ENCODE measurements around the gene AMZ1. TPM values are rescaled to one million over a fixed set of nuclear protein-coding genes. Genes with fewer than 3 reads are reported as not detected.
A peak's percentile ranks its signal among the peaks of the same experiment; 100 is the strongest.
"Not testable (repeated sequence)": the region's sequence is repeated elsewhere in the genome, so short reads cannot be mapped to it uniquely, and the experiment has no call there.

AMZ1 gene
- total and polyA plus RNA-seq, 4 donors = 0.83 to 4.8 (median 3.2) TPM

DNA sequence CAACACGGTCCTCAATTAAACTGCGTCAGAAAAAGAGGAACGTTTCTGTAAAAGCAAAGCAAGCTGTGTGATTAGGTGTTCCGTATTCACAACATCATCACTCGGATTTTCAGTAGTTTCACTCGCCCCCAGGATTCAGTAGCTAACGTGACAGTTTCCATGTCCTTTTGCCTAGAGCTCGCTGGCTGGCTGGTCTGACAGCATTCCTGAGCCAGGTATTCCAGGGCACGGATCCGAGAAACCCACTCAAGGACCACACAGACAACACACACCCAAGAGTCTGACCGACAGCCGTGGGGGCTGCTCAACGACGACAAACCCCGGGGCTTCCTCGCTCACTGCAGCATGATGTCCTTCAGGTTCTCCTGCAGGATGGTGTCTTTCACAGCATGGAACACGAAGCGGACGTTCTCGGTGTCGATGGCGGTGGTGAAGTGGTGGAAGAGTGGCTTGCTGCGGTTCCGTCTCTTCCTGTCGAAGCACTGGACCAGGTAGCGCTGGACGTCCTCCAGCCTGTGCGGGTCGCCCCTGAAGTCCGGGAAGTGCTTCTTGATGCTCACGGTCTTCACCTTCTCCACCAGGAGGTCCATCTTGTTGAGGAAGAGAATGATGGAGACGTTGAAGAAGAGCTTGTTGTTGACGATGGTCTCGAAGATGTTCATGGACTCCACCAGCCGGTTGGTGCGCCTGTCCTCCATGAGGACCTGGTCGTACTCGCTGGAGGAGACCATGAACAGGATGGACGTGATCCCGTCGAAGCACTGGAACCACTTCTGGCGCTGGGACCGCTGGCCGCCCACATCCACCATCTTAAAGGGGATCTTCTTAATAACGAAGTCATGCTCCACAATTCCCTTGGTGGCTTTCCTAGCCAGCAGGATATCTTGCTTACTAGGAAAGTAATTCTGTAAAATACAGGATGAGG is 43.1 kb downstream of the AMZ1 start:
- no peak overlapping the region for H3K27ac ChIP-seq (ENCODE audit: low read depth, low read length)
- H3K27me3 ChIP-seq (ENCODE audit: control insufficient read depth, insufficient read depth, low read length) = no peaks in the 10 kb centered on the region
- no peak for DNase-seq (ENCODE audit: low read depth in 4 of 6, low spot score in 6 of 6)
- H3K9me3 ChIP-seq (ENCODE audit: control insufficient read depth, insufficient read depth, low read length) = no peaks in the 10 kb centered on the region
- 96% methylated on average over 39 of the region's 45 CpGs for WGBS (ENCODE audit: insufficient coverage)
- peaks cover 31% of the 10 kb centered on the region for H3K36me3 ChIP-seq (ENCODE audit: control insufficient read depth, insufficient read depth, low read length)
- peaks cover 62% of the 10 kb centered on the region for H3K4me1 ChIP-seq (ENCODE audit: control insufficient read depth, insufficient read depth, low read length)
- no peak overlapping the region for H3K4me3 ChIP-seq (ENCODE audit: low read depth, low read length)

GRCh38 chr7:2732388-2732787 is 44.4 kb downstream of the AMZ1 start:
- no peak overlapping the region for H3K27ac ChIP-seq (ENCODE audit: low read depth, low read length)
- no peaks in the 10 kb centered on the region for H3K9me3 ChIP-seq (ENCODE audit: control insufficient read depth, insufficient read depth, low read length)
- H3K36me3 ChIP-seq (ENCODE audit: control insufficient read depth, insufficient read depth, low read length) = peaks cover 24% of the 10 kb centered on the region
- 97% methylated on average over 7 of the region's 9 CpGs for WGBS (ENCODE audit: insufficient coverage)
- DNase-seq (ENCODE audit: low read depth in 4 of 6, low spot score in 6 of 6) = no peak
- no peaks in the 10 kb centered on the region for H3K27me3 ChIP-seq (ENCODE audit: control insufficient read depth, insufficient read depth, low read length)
- peaks cover 73% of the 10 kb centered on the region for H3K4me1 ChIP-seq (ENCODE audit: control insufficient read depth, insufficient read depth, low read length)
- H3K4me3 ChIP-seq (ENCODE audit: low read depth, low read length) = no peak overlapping the region

DNA sequence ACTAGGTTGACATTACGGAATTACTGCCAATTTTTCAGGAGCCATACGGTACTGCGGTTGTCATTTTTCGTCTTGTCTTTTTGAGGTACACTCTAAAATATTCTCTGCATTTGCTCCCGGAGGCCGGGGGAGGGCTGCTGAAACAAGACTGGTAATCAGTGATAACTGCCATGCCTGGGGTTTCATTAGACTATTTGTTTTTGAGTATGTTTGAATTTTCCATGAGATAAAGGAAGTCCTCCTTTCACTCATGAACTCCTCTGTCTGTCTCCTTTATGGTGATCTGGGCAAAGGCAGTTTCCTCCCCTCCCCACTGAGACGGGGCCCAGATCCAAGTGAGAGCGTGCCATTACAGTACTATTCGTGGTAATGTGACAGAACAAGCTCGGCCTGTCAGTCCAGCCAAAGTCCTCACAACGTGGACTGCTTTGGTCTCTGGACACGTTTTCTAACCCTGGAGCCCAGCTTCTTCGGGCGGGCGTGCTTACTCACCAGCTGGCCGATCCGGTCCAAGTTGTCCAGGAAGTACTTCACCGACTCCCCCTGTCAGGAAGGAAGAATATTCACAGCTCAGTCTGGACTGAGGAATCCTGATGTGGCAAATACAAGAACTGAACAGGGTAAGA is 45.1 kb downstream of the AMZ1 start:
- H3K9me3 ChIP-seq (ENCODE audit: control insufficient read depth, insufficient read depth, low read length) = no peaks in the 10 kb centered on the region
- WGBS (ENCODE audit: insufficient coverage) = 31% methylated on average over 17 of the region's 18 CpGs
- H3K4me1 ChIP-seq (ENCODE audit: control insufficient read depth, insufficient read depth, low read length) = peaks cover 75% of the 10 kb centered on the region
- no peak overlapping the region for H3K4me3 ChIP-seq (ENCODE audit: low read depth, low read length)
- peak in 3 of 6 donors; percentile 56 to 72 (median 59) for DNase-seq (ENCODE audit: low read depth in 4 of 6, low spot score in 6 of 6)
- no peaks in the 10 kb centered on the region for H3K27me3 ChIP-seq (ENCODE audit: control insufficient read depth, insufficient read depth, low read length)
- H3K36me3 ChIP-seq (ENCODE audit: control insufficient read depth, insufficient read depth, low read length) = peaks cover 24% of the 10 kb centered on the region
- peak overlapping the region; percentile 15 for H3K27ac ChIP-seq (ENCODE audit: low read depth, low read length)

DNA sequence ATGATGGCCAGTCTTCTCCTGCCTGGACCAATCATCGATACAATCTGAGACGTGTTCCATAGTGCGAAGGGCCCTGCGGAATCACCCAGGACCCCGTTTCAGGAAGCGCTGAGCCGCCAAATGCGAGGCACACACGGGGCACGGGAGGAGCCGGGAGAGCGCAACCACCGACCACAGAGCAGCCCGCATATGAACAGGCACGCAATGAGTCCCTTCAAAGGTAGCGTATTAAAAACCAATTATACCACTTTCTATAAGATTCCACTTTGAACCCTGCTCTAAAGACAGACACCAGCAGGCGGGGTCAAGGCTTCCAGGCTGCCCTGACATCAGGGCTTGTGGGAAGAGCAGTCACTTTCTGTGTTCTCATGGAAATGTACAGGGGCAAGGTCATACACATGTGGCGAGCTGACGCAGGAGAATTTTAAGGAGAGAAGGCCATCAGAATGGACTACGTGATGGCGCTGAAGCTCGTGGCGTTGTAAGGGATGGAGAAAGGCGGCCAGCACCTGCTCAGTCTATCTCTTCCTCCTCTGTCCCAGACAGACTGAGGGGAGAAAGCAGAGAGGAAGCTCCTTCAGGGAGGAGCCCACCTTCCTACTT is 46.2 kb downstream of the AMZ1 start:
- no peak for DNase-seq (ENCODE audit: low read depth in 4 of 6, low spot score in 6 of 6)
- 95% methylated on average over 15 of the region's 24 CpGs for WGBS (ENCODE audit: insufficient coverage)
- peaks cover 23% of the 10 kb centered on the region for H3K36me3 ChIP-seq (ENCODE audit: control insufficient read depth, insufficient read depth, low read length)
- H3K27me3 ChIP-seq (ENCODE audit: control insufficient read depth, insufficient read depth, low read length) = no peaks in the 10 kb centered on the region
- no peak overlapping the region for H3K27ac ChIP-seq (ENCODE audit: low read depth, low read length)
- H3K4me3 ChIP-seq (ENCODE audit: low read depth, low read length) = no peak overlapping the region
- no peaks in the 10 kb centered on the region for H3K9me3 ChIP-seq (ENCODE audit: control insufficient read depth, insufficient read depth, low read length)
- H3K4me1 ChIP-seq (ENCODE audit: control insufficient read depth, insufficient read depth, low read length) = peaks cover 76% of the 10 kb centered on the region

- H3K27ac ChIP-seq (ENCODE audit: low read depth, low read length) = no peak overlapping the region
- H3K4me1 ChIP-seq (ENCODE audit: control insufficient read depth, insufficient read depth, low read length) = peaks cover 68% of the 10 kb centered on the region
- peaks cover 18% of the 10 kb centered on the region for H3K36me3 ChIP-seq (ENCODE audit: control insufficient read depth, insufficient read depth, low read length)
- H3K4me3 ChIP-seq (ENCODE audit: low read depth, low read length) = no peak overlapping the region
- WGBS (ENCODE audit: insufficient coverage) = 30% methylated on average over 33 of the region's 33 CpGs
- peak in 1 of 6 donors; percentile 55 for DNase-seq (ENCODE audit: low read depth in 4 of 6, low spot score in 6 of 6)
- H3K9me3 ChIP-seq (ENCODE audit: control insufficient read depth, insufficient read depth, low read length) = no peaks in the 10 kb centered on the region
- no peaks in the 10 kb centered on the region for H3K27me3 ChIP-seq (ENCODE audit: control insufficient read depth, insufficient read depth, low read length)
Observed at GRCh38 chr7:2734751-2735571, 47.0 kb downstream of the AMZ1 start.

GRCh38 chr7:2735744-2736143 is 47.7 kb downstream of the AMZ1 start:
- peak in 1 of 6 donors; percentile 38 for DNase-seq (ENCODE audit: low read depth in 4 of 6, low spot score in 6 of 6)
- H3K27me3 ChIP-seq (ENCODE audit: control insufficient read depth, insufficient read depth, low read length) = no peaks in the 10 kb centered on the region
- peaks cover 11% of the 10 kb centered on the region for H3K36me3 ChIP-seq (ENCODE audit: control insufficient read depth, insufficient read depth, low read length)
- WGBS (ENCODE audit: insufficient coverage) = 45% methylated on average over 10 of the region's 13 CpGs
- no peak overlapping the region for H3K27ac ChIP-seq (ENCODE audit: low read depth, low read length)
- H3K9me3 ChIP-seq (ENCODE audit: control insufficient read depth, insufficient read depth, low read length) = no peaks in the 10 kb centered on the region
- no peak overlapping the region for H3K4me3 ChIP-seq (ENCODE audit: low read depth, low read length)
- H3K4me1 ChIP-seq (ENCODE audit: control insufficient read depth, insufficient read depth, low read length) = peaks cover 60% of the 10 kb centered on the region

DNA sequence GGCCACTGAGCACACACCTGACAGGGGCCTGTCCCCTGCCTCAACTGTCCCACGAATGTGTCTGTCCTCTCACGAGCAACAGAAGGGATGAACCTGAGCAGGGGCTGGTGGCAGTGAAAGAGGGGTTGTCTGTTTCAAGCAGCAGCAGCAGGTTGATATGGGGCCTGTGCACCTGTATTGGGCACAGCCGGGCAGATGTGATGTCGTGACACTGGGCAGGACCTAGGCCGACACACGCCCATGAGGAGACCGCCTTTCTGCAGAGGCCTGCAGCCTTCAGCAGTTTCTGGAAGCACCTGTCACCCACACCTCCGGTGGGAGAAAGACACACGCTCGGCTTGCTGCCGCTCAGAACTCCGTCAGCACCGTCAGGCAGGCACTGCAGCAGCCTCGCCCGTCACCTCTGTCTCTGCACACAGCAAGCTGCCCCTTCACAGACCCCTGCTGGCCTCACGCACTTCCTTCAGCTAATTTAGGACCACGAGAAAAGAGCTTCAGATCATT is 48.5 kb downstream of the AMZ1 start:
- WGBS (ENCODE audit: insufficient coverage) = 81% methylated on average over 17 of the region's 17 CpGs
- H3K4me1 ChIP-seq (ENCODE audit: control insufficient read depth, insufficient read depth, low read length) = peaks cover 53% of the 10 kb centered on the region
- no peaks in the 10 kb centered on the region for H3K9me3 ChIP-seq (ENCODE audit: control insufficient read depth, insufficient read depth, low read length)
- H3K4me3 ChIP-seq (ENCODE audit: low read depth, low read length) = no peak overlapping the region
- H3K27ac ChIP-seq (ENCODE audit: low read depth, low read length) = no peak overlapping the region
- no peak for DNase-seq (ENCODE audit: low read depth in 4 of 6, low spot score in 6 of 6)
- H3K36me3 ChIP-seq (ENCODE audit: control insufficient read depth, insufficient read depth, low read length) = peaks cover 4% of the 10 kb centered on the region
- no peaks in the 10 kb centered on the region for H3K27me3 ChIP-seq (ENCODE audit: control insufficient read depth, insufficient read depth, low read length)

- H3K4me1 ChIP-seq (ENCODE audit: control insufficient read depth, insufficient read depth, low read length) = peaks cover 53% of the 10 kb centered on the region
- not testable (repeated sequence) for H3K27me3 ChIP-seq (ENCODE audit: control insufficient read depth, insufficient read depth, low read length); H3K36me3 ChIP-seq (ENCODE audit: control insufficient read depth, insufficient read depth, low read length); H3K4me3 ChIP-seq (ENCODE audit: low read depth, low read length); DNase-seq (ENCODE audit: low read depth in 4 of 6, low spot score in 6 of 6); H3K9me3 ChIP-seq (ENCODE audit: control insufficient read depth, insufficient read depth, low read length); H3K27ac ChIP-seq (ENCODE audit: low read depth, low read length)
- 96% methylated on average over 5 of the region's 15 CpGs for WGBS (ENCODE audit: insufficient coverage)
Observed at GRCh38 chr7:2737005-2737743, 49.2 kb downstream of the AMZ1 start.

All from spinal cord (tissue), 10 donors.